HepG2 (cell line): ENCODE data around the gene PSMB1. TPM values are rescaled to one million over a fixed set of nuclear protein-coding genes. Genes with fewer than 3 reads are reported as not detected.

ENCODE experiments used
- CEBPB ChIP-seq: IDR thresholded peaks from 2 replicates; pipeline ENCODE4 v1.6.1; 2011; ENCODE audit warnings: low read depth, low read length, improper control_type of control experiment, borderline replicate concordance
- E2F2 ChIP-seq: sonication (generic); formaldehyde crosslinking; IDR thresholded peaks from 2 replicates; pipeline ENCODE4 v1.4.0; 2020; ENCODE audit warnings: missing genetic modification reagents, borderline replicate concordance
- ELF4 ChIP-seq: sonication (generic); formaldehyde crosslinking; IDR thresholded peaks from 2 replicates; pipeline ENCODE4 v1.5.0; 2020; ENCODE audit warnings: missing genetic modification reagents, mild to moderate bottlenecking, moderate library complexity, borderline replicate concordance
- GLMP ChIP-seq: sonication (generic); formaldehyde crosslinking; IDR thresholded peaks from 2 replicates; pipeline ENCODE4 v1.9.0; 2021; ENCODE audit warnings: missing genetic modification reagents, mild to moderate bottlenecking, borderline replicate concordance
- REST ChIP-seq, 2 experiments: IDR thresholded peaks; 2 replicates each; pipeline ENCODE4 v1.6.1; 2011 to 2012; ENCODE audit warnings: low read length in 2 of 2, borderline replicate concordance in 1 of 2, low read depth in 1 of 2, mild to moderate bottlenecking in 1 of 2, moderate library complexity in 1 of 2
- SIN3A ChIP-seq: IDR thresholded peaks from 2 replicates; pipeline ENCODE4 v1.6.1; 2011; ENCODE audit warnings: low read depth, mild to moderate bottlenecking, control low read depth, low read length, borderline replicate concordance
- STAT6 ChIP-seq: sonication (generic); formaldehyde crosslinking; IDR thresholded peaks from 2 replicates; pipeline ENCODE4 v1.4.0; 2020; ENCODE audit warnings: missing genetic modification reagents, mild to moderate bottlenecking, borderline replicate concordance
- ZIK1 ChIP-seq: sonication (generic); formaldehyde crosslinking; IDR thresholded peaks from 2 replicates; pipeline ENCODE4 v1.5.0; 2020; ENCODE audit warnings: mild to moderate bottlenecking, low read depth, missing genetic modification reagents, borderline replicate concordance
- ZNF275 ChIP-seq: sonication (generic); formaldehyde crosslinking; IDR thresholded peaks from 2 replicates; pipeline ENCODE4 v1.8.0; 2022; ENCODE audit warnings: missing genetic modification reagents, mild to moderate bottlenecking, inconsistent platforms, borderline replicate concordance
- ZNF501 ChIP-seq: sonication (generic); formaldehyde crosslinking; IDR thresholded peaks from 2 replicates; pipeline ENCODE4 v1.5.1; 2020; ENCODE audit warnings: mild to moderate bottlenecking, moderate library complexity, missing genetic modification reagents
- ZNF574 ChIP-seq: sonication (generic); formaldehyde crosslinking; IDR thresholded peaks from 2 replicates; pipeline ENCODE4 v1.4.0; 2020; ENCODE audit warnings: missing genetic modification reagents
- ZNF576 ChIP-seq: sonication (generic); formaldehyde crosslinking; IDR thresholded peaks from 2 replicates; pipeline ENCODE4 v1.4.0; 2020; ENCODE audit warnings: mild to moderate bottlenecking, missing genetic modification reagents
- polyA plus RNA-seq, 8 experiments: library from polyadenylated mRNA; depleted of rRNA in 3 of 8; stranded (reverse) in 7 of 8; unstranded in 1 of 8; fragments of >200 nt; fragmentation: Illumina TruSeq in 4 of 8; extraction: Trizol in 4 of 8; gene quantifications; 2 replicates each; pipeline versions ENCODE4 v1.2.1 to v1.2.3, GENCODE V29; 2011 to 2016; ENCODE audit warnings: low read depth in 4 of 8, missing spikeins in 1 of 8, mixed read lengths in 1 of 8; ENCODE audit not compliant: insufficient read depth in 1 of 8
- total RNA-seq, 5 experiments: library from RNA; depleted of rRNA; stranded (reverse); fragments of >200 nt; fragmentation: Illumina TruSeq; extraction: Trizol; gene quantifications; 2 replicates each; pipeline ENCODE4 v1.2.3, GENCODE V29; 2016; ENCODE audit warnings: low read depth in 1 of 5

The PSMB1 gene
- total and polyA plus RNA-seq, 2 of the 13 experiments (the other 11 are each of a cell fraction or from before 2014, with no cell fraction given), result 528 to 592 TPM

GRCh38 chr6:170554013-170554795 lies 1.1 kb upstream of the PSMB1 start, which contains the start of gene TBP (continued):
- peak; percentile 33; the same call in 1 of the 2 replicates for TF ChIP-seq STAT6 (CRISPR knock-in tag)
- peak; percentile 84; the same call in 1 of the 2 replicates for TF ChIP-seq E2F2
- no peak for TF ChIP-seq CEBPB
- peak in 1 of 2 experiments; percentile 57; a peak in 1 of 4 replicates for TF ChIP-seq REST (IDR thresholded peaks at IDR 0.05; ENCODE audit: borderline replicate concordance in 1 of 2, low read depth in 1 of 2, low read length in 2 of 2)
- TF ChIP-seq ZNF501 (CRISPR knock-in tag), result peak; percentile 98
- TF ChIP-seq GLMP, result no peak
- TF ChIP-seq ELF4 (CRISPR knock-in tag), result peak; percentile 90
- peak; percentile 99 for TF ChIP-seq ZNF574 (CRISPR knock-in tag)
- TF ChIP-seq ZNF275 (CRISPR knock-in tag), result no peak
- no peak for TF ChIP-seq ZNF576 (CRISPR knock-in tag)
- TF ChIP-seq ZIK1 (CRISPR knock-in tag), result peak; percentile 59; the same call in 1 of the 2 replicates
- peak; percentile 86 for TF ChIP-seq SIN3A
